ENCODE results near the gene EI24.

DNA sequence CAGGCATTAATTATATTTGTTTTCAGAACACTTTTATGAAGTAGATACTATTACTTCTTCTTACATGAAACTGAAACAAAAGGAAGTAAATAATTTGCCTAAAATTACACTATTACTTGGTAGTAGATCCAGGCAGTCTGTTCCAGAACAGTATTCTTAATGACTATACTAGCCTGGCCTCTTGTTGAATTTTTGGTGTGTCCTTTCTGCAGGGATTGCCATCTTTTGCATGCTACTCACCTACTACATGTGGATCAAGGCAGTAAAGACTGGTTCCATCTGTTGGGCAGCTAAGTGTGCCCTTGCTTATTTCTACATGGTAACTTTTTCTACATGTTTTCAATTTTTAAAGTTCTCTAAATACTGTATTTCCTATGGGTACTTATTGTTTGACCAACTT, 36.1 kb downstream of the EI24 start:
- TF ChIP-seq, protein P1, sequence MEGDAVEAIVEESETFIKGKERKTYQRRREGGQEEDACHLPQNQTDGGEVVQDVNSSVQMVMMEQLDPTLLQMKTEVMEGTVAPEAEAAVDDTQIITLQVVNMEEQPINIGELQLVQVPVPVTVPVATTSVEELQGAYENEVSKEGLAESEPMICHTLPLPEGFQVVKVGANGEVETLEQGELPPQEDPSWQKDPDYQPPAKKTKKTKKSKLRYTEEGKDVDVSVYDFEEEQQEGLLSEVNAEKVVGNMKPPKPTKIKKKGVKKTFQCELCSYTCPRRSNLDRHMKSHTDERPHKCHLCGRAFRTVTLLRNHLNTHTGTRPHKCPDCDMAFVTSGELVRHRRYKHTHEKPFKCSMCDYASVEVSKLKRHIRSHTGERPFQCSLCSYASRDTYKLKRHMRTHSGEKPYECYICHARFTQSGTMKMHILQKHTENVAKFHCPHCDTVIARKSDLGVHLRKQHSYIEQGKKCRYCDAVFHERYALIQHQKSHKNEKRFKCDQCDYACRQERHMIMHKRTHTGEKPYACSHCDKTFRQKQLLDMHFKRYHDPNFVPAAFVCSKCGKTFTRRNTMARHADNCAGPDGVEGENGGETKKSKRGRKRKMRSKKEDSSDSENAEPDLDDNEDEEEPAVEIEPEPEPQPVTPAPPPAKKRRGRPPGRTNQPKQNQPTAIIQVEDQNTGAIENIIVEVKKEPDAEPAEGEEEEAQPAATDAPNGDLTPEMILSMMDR (IDR thresholded peaks at IDR 0.05): no peak
- TF ChIP-seq POLR2A (IDR thresholded peaks at IDR 0.05): no peak

All from Peyer's patch (tissue), 4 donors.